ENCODE data around the gene OGDH.

Gene OGDH

DNA sequence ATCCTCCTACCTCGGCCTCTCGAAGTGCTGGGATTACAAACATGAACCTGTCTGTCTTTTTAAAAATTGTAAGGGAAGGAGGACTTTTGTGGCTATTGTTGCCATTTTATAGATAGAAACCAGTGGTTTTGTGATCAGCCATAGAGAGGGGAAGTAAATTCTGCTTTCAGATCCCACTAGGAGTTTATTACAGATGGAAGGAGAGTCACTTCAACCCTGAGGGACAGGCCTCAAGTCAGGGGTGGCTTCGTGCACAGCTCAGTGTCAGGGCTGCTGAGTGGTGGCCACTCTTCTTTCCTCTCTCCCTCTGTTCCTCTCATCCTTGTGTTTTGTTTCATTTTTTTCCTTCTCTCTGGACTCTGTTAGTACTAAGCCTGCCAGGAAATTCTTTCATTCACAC, 60.8 kb downstream of the OGDH start:
- TF ChIP-seq RAD21 (IDR thresholded peaks at IDR 0.05; ENCODE audit: low read depth), result no peak
- no peak for TF ChIP-seq NFIC (IDR thresholded peaks at IDR 0.05)
- TF ChIP-seq TAF1 (IDR thresholded peaks at IDR 0.05; ENCODE audit: low read depth), result no peak
- TF ChIP-seq CEBPB (IDR thresholded peaks at IDR 0.05), result no peak
- no peak for TF ChIP-seq YY1 (IDR thresholded peaks at IDR 0.05; ENCODE audit: low read depth)
- no peak for TF ChIP-seq TEAD4 (IDR thresholded peaks at IDR 0.05)
- no peak for TF ChIP-seq EP300 (IDR thresholded peaks at IDR 0.05; ENCODE audit: borderline replicate concordance)
- TF ChIP-seq, protein P1, sequence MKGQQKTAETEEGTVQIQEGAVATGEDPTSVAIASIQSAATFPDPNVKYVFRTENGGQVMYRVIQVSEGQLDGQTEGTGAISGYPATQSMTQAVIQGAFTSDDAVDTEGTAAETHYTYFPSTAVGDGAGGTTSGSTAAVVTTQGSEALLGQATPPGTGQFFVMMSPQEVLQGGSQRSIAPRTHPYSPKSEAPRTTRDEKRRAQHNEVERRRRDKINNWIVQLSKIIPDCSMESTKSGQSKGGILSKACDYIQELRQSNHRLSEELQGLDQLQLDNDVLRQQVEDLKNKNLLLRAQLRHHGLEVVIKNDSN (IDR thresholded peaks at IDR 0.05), result no peak
- no peak for TF ChIP-seq ZBTB7A (IDR thresholded peaks at IDR 0.05; ENCODE audit: low read depth)
- no peak for TF ChIP-seq FOXM1 (IDR thresholded peaks at IDR 0.05; ENCODE audit: borderline replicate concordance, low read depth)
- TF ChIP-seq TCF12 (IDR thresholded peaks at IDR 0.05; ENCODE audit: low read depth), result no peak
- TF ChIP-seq CREB1 (IDR thresholded peaks at IDR 0.05; ENCODE audit: low read depth), result no peak
- TF ChIP-seq, protein P2, sequence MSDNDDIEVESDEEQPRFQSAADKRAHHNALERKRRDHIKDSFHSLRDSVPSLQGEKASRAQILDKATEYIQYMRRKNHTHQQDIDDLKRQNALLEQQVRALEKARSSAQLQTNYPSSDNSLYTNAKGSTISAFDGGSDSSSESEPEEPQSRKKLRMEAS (IDR thresholded peaks at IDR 0.05), result no peak
- no peak for TF ChIP-seq EGR1 (IDR thresholded peaks at IDR 0.05)
- TF ChIP-seq, protein P3, sequence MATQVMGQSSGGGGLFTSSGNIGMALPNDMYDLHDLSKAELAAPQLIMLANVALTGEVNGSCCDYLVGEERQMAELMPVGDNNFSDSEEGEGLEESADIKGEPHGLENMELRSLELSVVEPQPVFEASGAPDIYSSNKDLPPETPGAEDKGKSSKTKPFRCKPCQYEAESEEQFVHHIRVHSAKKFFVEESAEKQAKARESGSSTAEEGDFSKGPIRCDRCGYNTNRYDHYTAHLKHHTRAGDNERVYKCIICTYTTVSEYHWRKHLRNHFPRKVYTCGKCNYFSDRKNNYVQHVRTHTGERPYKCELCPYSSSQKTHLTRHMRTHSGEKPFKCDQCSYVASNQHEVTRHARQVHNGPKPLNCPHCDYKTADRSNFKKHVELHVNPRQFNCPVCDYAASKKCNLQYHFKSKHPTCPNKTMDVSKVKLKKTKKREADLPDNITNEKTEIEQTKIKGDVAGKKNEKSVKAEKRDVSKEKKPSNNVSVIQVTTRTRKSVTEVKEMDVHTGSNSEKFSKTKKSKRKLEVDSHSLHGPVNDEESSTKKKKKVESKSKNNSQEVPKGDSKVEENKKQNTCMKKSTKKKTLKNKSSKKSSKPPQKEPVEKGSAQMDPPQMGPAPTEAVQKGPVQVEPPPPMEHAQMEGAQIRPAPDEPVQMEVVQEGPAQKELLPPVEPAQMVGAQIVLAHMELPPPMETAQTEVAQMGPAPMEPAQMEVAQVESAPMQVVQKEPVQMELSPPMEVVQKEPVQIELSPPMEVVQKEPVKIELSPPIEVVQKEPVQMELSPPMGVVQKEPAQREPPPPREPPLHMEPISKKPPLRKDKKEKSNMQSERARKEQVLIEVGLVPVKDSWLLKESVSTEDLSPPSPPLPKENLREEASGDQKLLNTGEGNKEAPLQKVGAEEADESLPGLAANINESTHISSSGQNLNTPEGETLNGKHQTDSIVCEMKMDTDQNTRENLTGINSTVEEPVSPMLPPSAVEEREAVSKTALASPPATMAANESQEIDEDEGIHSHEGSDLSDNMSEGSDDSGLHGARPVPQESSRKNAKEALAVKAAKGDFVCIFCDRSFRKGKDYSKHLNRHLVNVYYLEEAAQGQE (IDR thresholded peaks at IDR 0.05; ENCODE audit: low read depth), result no peak

DNA sequence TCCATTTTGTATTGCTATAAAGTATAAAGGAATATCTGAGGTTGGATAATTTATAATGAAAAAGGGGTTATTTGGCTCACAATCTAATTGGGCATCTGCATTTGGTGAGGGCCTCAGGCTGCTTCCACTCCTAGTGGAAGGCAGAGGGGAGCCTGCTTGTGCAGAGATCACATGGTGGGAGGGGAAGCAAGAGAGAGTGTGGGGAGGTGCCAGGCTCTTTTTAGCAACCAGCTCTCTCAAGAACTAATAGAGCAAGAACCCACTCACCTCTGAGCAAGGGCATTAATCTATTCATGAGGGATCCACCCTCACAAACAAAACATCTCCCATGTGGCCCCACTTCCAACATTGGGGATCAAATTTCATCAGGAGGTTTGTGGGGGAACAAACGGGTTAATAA, 64.6 kb downstream of the OGDH start:
- TF ChIP-seq YY1 (IDR thresholded peaks at IDR 0.05; ENCODE audit: low read depth), result no peak
- TF ChIP-seq, protein P2 (IDR thresholded peaks at IDR 0.05), result no peak
- TF ChIP-seq ZBTB7A (IDR thresholded peaks at IDR 0.05; ENCODE audit: low read depth), result no peak
- TF ChIP-seq, protein P3 (IDR thresholded peaks at IDR 0.05; ENCODE audit: low read depth), result no peak
- no peak for TF ChIP-seq CEBPB (IDR thresholded peaks at IDR 0.05)
- no peak for TF ChIP-seq TAF1 (IDR thresholded peaks at IDR 0.05; ENCODE audit: low read depth)
- TF ChIP-seq NFIC (IDR thresholded peaks at IDR 0.05), result no peak

DNA sequence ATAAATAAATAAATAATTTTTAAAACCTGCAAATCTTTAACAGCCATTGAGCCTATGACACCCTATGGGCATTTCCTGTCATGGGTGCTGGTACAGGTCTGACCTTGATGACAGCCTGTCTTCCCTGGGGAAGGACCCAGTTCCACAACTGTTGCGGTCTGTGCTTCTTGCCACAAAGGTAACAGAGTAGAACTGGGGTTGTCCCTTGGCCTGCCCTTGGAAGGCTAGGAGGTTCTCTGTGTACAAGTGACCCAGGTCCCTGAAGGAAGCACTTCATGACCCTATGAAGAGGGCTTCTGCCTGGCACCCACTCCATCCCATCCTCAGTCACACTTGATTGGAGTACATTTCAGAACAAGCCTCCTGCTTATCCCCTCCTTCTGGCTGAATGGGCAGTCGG, 66.9 kb downstream of the OGDH start:
- TF ChIP-seq EGR1 (IDR thresholded peaks at IDR 0.05), result no peak
- TF ChIP-seq ZBTB7A (IDR thresholded peaks at IDR 0.05; ENCODE audit: low read depth), result no peak
- no peak for TF ChIP-seq CEBPB (IDR thresholded peaks at IDR 0.05)
- no peak for TF ChIP-seq RAD21 (IDR thresholded peaks at IDR 0.05; ENCODE audit: low read depth)
- TF ChIP-seq FOXM1 (IDR thresholded peaks at IDR 0.05; ENCODE audit: borderline replicate concordance, low read depth), result no peak
- TF ChIP-seq NFIC (IDR thresholded peaks at IDR 0.05), result no peak
- TF ChIP-seq TEAD4 (IDR thresholded peaks at IDR 0.05), result no peak
- TF ChIP-seq, protein P2 (IDR thresholded peaks at IDR 0.05), result no peak
- no peak for TF ChIP-seq TCF12 (IDR thresholded peaks at IDR 0.05; ENCODE audit: low read depth)
- TF ChIP-seq, protein P1 (IDR thresholded peaks at IDR 0.05), result no peak
- no peak for TF ChIP-seq TAF1 (IDR thresholded peaks at IDR 0.05; ENCODE audit: low read depth)
- TF ChIP-seq, protein P3 (IDR thresholded peaks at IDR 0.05; ENCODE audit: low read depth), result no peak
- TF ChIP-seq CREB1 (IDR thresholded peaks at IDR 0.05; ENCODE audit: low read depth), result no peak
- no peak for TF ChIP-seq EP300 (IDR thresholded peaks at IDR 0.05; ENCODE audit: borderline replicate concordance)
- TF ChIP-seq YY1 (IDR thresholded peaks at IDR 0.05; ENCODE audit: low read depth), result no peak

DNA sequence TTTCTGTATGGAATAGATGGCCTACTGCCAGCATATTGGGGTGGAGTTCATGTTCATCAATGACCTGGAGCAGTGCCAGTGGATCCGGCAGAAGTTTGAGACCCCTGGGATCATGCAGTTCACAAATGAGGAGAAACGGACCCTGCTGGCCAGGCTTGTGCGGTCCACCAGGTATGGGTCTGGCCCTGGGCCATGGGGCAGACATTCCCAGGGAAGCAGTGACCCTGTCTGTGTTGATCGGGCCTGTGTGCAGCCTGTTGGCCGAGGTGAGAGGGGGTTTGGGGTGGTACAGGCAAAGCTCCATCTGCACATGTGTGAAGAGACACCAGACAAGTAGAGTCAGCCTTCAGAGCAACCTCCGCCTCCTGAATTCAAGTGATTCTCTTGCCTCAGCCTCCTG, 67.3 kb downstream of the OGDH start:
- TF ChIP-seq EGR1 (IDR thresholded peaks at IDR 0.05) (no peak), NFIC (IDR thresholded peaks at IDR 0.05) (no peak), CREB1 (IDR thresholded peaks at IDR 0.05; ENCODE audit: low read depth) (no peak), EP300 (IDR thresholded peaks at IDR 0.05; ENCODE audit: borderline replicate concordance) (no peak), TCF12 (IDR thresholded peaks at IDR 0.05; ENCODE audit: low read depth) (no peak), FOXM1 (IDR thresholded peaks at IDR 0.05; ENCODE audit: borderline replicate concordance, low read depth) (no peak)
- TF ChIP-seq, protein P3 (IDR thresholded peaks at IDR 0.05; ENCODE audit: low read depth), result no peak
